ENCODE data around the gene UMAD1.

Gene UMAD1

GRCh38 chr7:7848246-7848645 lies 207.7 kb downstream of the UMAD1 start:
- DNase-seq, result no peak

GRCh38 chr7:7848892-7849291 lies 208.3 kb downstream of the UMAD1 start:
- DNase-seq, result no peak

- DNase-seq, result no peak
Observed at GRCh38 chr7:7850150-7850549, 209.6 kb downstream of the UMAD1 start.

GRCh38 chr7:7851381-7851780 lies 210.8 kb downstream of the UMAD1 start:
- DNase-seq, result no peak

GRCh38 chr7:7851991-7852390 lies 211.4 kb downstream of the UMAD1 start:
- DNase-seq, result no peak

GRCh38 chr7:7857143-7857583 lies 216.6 kb downstream of the UMAD1 start:
- DNase-seq, result no peak

- DNase-seq, result no peak
Observed at GRCh38 chr7:7858559-7858958, 218.0 kb downstream of the UMAD1 start.

GRCh38 chr7:7859411-7859810 lies 218.9 kb downstream of the UMAD1 start:
- no peak for DNase-seq

GRCh38 chr7:7861211-7861633 lies 220.7 kb downstream of the UMAD1 start:
- DNase-seq, result no peak

GRCh38 chr7:7862393-7862792 lies 221.8 kb downstream of the UMAD1 start:
- no peak for DNase-seq

GRCh38 chr7:7867846-7868571 lies 227.5 kb downstream of the UMAD1 start:
- DNase-seq, result no peak

- no peak for DNase-seq
Observed at GRCh38 chr7:7868572-7868899, 228.0 kb downstream of the UMAD1 start.

- DNase-seq, result no peak
Observed at GRCh38 chr7:7869036-7869435, 228.5 kb downstream of the UMAD1 start.

- no peak for DNase-seq
Observed at GRCh38 chr7:7869651-7870050, 229.1 kb downstream of the UMAD1 start.

GRCh38 chr7:7870555-7870954 lies 230.0 kb downstream of the UMAD1 start:
- no peak for DNase-seq

GRCh38 chr7:7876419-7876818 lies 235.9 kb downstream of the UMAD1 start:
- no peak for DNase-seq

GRCh38 chr7:7881581-7881980 lies 241.0 kb downstream of the UMAD1 start:
- DNase-seq, result no peak

GRCh38 chr7:7882888-7883287 lies 242.3 kb downstream of the UMAD1 start:
- DNase-seq, result no peak

GRCh38 chr7:7883394-7883793 lies 242.8 kb downstream of the UMAD1 start:
- DNase-seq, result no peak

GRCh38 chr7:7884855-7885254 lies 244.3 kb downstream of the UMAD1 start:
- DNase-seq, result no peak

- DNase-seq, result no peak
Observed at GRCh38 chr7:7889791-7890568, 249.4 kb downstream of the UMAD1 start.

GRCh38 chr7:7895004-7895650 lies 254.6 kb downstream of the UMAD1 start:
- no peak for DNase-seq

- no peak for DNase-seq
Observed at GRCh38 chr7:7895754-7896153, 255.2 kb downstream of the UMAD1 start.

GRCh38 chr7:7897509-7897908 lies 257.0 kb downstream of the UMAD1 start:
- no peak for DNase-seq
